ENCODE measurements around the gene DPM3.
"Not testable (repeated sequence)": the region's sequence is repeated elsewhere in the genome, so short reads cannot be mapped to it uniquely, and the experiment has no call there.

Gene DPM3

GRCh38 chr1:155139895-155140629 lies at the start of gene DPM3:
Gene DPM3, minus strand, starts transcription at chr1:155140531. Its CDS starts 291 bp downstream, at chr1:155140240.
- peak; percentile 85 for DNase-seq (ENCODE audit: low spot score)
- FAIRE-seq, result peak; percentile 42

- not testable (repeated sequence) for FAIRE-seq; DNase-seq (ENCODE audit: low spot score)
Measured at GRCh38 chr1:155189926-155190325, 49.6 kb upstream of the DPM3 start.

GRCh38 chr1:155188268-155188667 lies 47.9 kb upstream of the DPM3 start:
- FAIRE-seq (no peak), DNase-seq (ENCODE audit: low spot score) (no peak)

GRCh38 chr1:155187456-155187891 lies 47.1 kb upstream of the DPM3 start:
- DNase-seq (ENCODE audit: low spot score) (no peak), FAIRE-seq (no peak)

GRCh38 chr1:155186794-155187455 lies 46.6 kb upstream of the DPM3 start:
- no peak for DNase-seq (ENCODE audit: low spot score)
- no peak for FAIRE-seq

GRCh38 chr1:155186067-155186793 lies 45.9 kb upstream of the DPM3 start:
- FAIRE-seq, result no peak
- no peak for DNase-seq (ENCODE audit: low spot score)

- no peak for FAIRE-seq
- DNase-seq (ENCODE audit: low spot score), result no peak
Measured at GRCh38 chr1:155185783-155186066, 45.4 kb upstream of the DPM3 start.

GRCh38 chr1:155184835-155185782 lies 44.8 kb upstream of the DPM3 start:
- DNase-seq (ENCODE audit: low spot score) (no peak), FAIRE-seq (no peak)

- FAIRE-seq (no peak), DNase-seq (ENCODE audit: low spot score) (no peak)
Measured at GRCh38 chr1:155184351-155184811, 44.0 kb upstream of the DPM3 start.

- no peak for DNase-seq (ENCODE audit: low spot score)
Measured at GRCh38 chr1:155183775-155184221, 43.5 kb upstream of the DPM3 start.

GRCh38 chr1:155182052-155182550 lies 41.8 kb upstream of the DPM3 start:
- FAIRE-seq (no peak), DNase-seq (ENCODE audit: low spot score) (no peak)

More at GRCh38 chr1:155183775-155184221, 43.5 kb upstream of the DPM3 start:
- FAIRE-seq, result no peak

GRCh38 chr1:155181371-155182051 lies 41.2 kb upstream of the DPM3 start:
- FAIRE-seq, result no peak
- no peak for DNase-seq (ENCODE audit: low spot score)

- no peak for FAIRE-seq
- DNase-seq (ENCODE audit: low spot score), result no peak
Measured at GRCh38 chr1:155179112-155180031, 39.0 kb upstream of the DPM3 start.

- DNase-seq (ENCODE audit: low spot score), result no peak
- FAIRE-seq, result no peak
Measured at GRCh38 chr1:155178441-155179111, 38.2 kb upstream of the DPM3 start.

GRCh38 chr1:155177918-155178281 lies 37.6 kb upstream of the DPM3 start:
- DNase-seq (ENCODE audit: low spot score) (no peak), FAIRE-seq (no peak)

- FAIRE-seq, result no peak
- no peak for DNase-seq (ENCODE audit: low spot score)
Measured at GRCh38 chr1:155177192-155177917, 37.0 kb upstream of the DPM3 start.

GRCh38 chr1:155176544-155177071 lies 36.3 kb upstream of the DPM3 start:
- FAIRE-seq (peak; percentile 50), DNase-seq (ENCODE audit: low spot score) (peak; percentile 89)

- FAIRE-seq (no peak), DNase-seq (ENCODE audit: low spot score) (no peak)
Measured at GRCh38 chr1:155175927-155176371, 35.6 kb upstream of the DPM3 start.
